ENCODE results near the gene XPO6.

XPO6 gene

GRCh38 chr16:28061352-28062101 lies 150.2 kb downstream of the XPO6 start:
- FAIRE-seq: no peak

GRCh38 chr16:28059841-28060575 lies 151.8 kb downstream of the XPO6 start:
- FAIRE-seq: no peak

GRCh38 chr16:28058839-28059589 lies 152.8 kb downstream of the XPO6 start:
- FAIRE-seq: no peak

- no peak for FAIRE-seq
These were observed 153.8 kb downstream of the XPO6 start for GRCh38 chr16:28057949-28058348.

- no peak for FAIRE-seq
These were observed 158.3 kb downstream of the XPO6 start for GRCh38 chr16:28053461-28053860.

- FAIRE-seq: no peak
These were observed 159.3 kb downstream of the XPO6 start for GRCh38 chr16:28052274-28053128.

- FAIRE-seq: no peak
These were observed 160.3 kb downstream of the XPO6 start for GRCh38 chr16:28051486-28051885.
